OCI-LY3 (cell line): ENCODE data around the gene GNAO1.

Source experiments
- H2AFZ ChIP-seq: fragments of 200-600, 300-600 bp; shearing (Covaris generic); 2 replicates; pipeline ENCODE4 v1.6.0; 2014; ENCODE audit warnings: antibody characterized with exemption, low read depth, low read length
- H3K27ac ChIP-seq: fragments of 200-600, 300-600 bp; sonication (generic); 2 replicates; pipeline ENCODE4 v1.5.1; 2014; ENCODE audit warnings: mild to moderate bottlenecking, low read length, moderate library complexity, mixed read lengths
- H3K27me3 ChIP-seq: fragments of 200-600, 300-600 bp; sonication (generic); 2 replicates; pipeline ENCODE4 v1.6.1; 2014; ENCODE audit warnings: low read depth, low read length, mixed read lengths
- H3K36me3 ChIP-seq: fragments of 200-600, 300-600 bp; sonication (generic); replicated peaks from 2 replicates; pipeline ENCODE3; 2014; ENCODE audit warnings: low read depth, low read length, mixed read lengths
- H3K4me1 ChIP-seq: fragments of 300-600, 200-600 bp; sonication (generic); 2 replicates; pipeline ENCODE4 v1.6.1; 2014; ENCODE audit warnings: low read length, mixed read lengths
- H3K4me2 ChIP-seq: fragments of 200-600, 300-600 bp; sonication (generic); 2 replicates; pipeline ENCODE4 v1.6.1; 2014; ENCODE audit warnings: low read length, mixed read lengths
- H3K4me3 ChIP-seq: fragments of 300-600, 200-600 bp; sonication (generic); 2 replicates; pipeline ENCODE4 v1.5.1; 2014; ENCODE audit warnings: antibody characterized with exemption, mild to moderate bottlenecking, low read length, moderate library complexity
- H3K79me2 ChIP-seq: fragments of 300-600, 200-600 bp; shearing (Covaris generic); 2 replicates; pipeline ENCODE4 v1.6.1; 2014; ENCODE audit warnings: mild to moderate bottlenecking, low read length, mixed read lengths
- H3K9ac ChIP-seq: fragments of 300-600, 200-600 bp; shearing (Covaris generic); 2 replicates; pipeline ENCODE4 v1.6.0; 2014; ENCODE audit warnings: mild to moderate bottlenecking, low read length, moderate library complexity
- H3K9me3 ChIP-seq: fragments of 200-600, 300-600 bp; shearing (Covaris generic); 2 replicates; pipeline ENCODE4 v1.6.1; 2014; ENCODE audit warnings: low read length, mixed read lengths; ENCODE audit not compliant: insufficient read depth
- H4K20me1 ChIP-seq: fragments of 200-600, 300-600 bp; sonication (generic); 2 replicates; pipeline ENCODE4 v1.6.1; 2016; ENCODE audit warnings: low read length, mixed read lengths; ENCODE audit not compliant: insufficient read depth
- CTCF ChIP-seq: fragments of 200-600, 300-600 bp; sonication (generic); IDR thresholded peaks from 2 replicates; pipeline ENCODE4 v1.5.1; 2014; ENCODE audit warnings: antibody characterized with exemption, low read length, low read depth
- EZH2phosphoT487 ChIP-seq: fragments of 200-600 bp; shearing (Covaris generic); IDR thresholded peaks from 2 replicates; pipeline ENCODE4 v1.6.1; 2018; ENCODE audit warnings: antibody characterized with exemption, mixed run types, low read depth

GNAO1 gene

GRCh38 chr16:56198006-56198754 is 6.9 kb downstream of the GNAO1 start:
- H3K4me2 ChIP-seq = peak overlapping the region; percentile 58
- TF ChIP-seq EZH2phosphoT487 (no peak), CTCF (no peak)
- H3K9me3 ChIP-seq = no peaks in the 10 kb centered on the region
- no peak overlapping the region for H3K9ac ChIP-seq
- H3K4me3 ChIP-seq = no peak overlapping the region
- peaks cover 38% of the 10 kb centered on the region for H3K4me1 ChIP-seq
- no peak overlapping the region for H3K27ac ChIP-seq
- no peak overlapping the region for H2AFZ ChIP-seq
- peaks cover 74% of the 10 kb centered on the region for H3K27me3 ChIP-seq
- H4K20me1 ChIP-seq = peaks cover 17% of the 10 kb centered on the region
- H3K79me2 ChIP-seq = no peaks in the 10 kb centered on the region
- H3K36me3 ChIP-seq = no peaks in the 10 kb centered on the region

- Histone ChIP-seq H3K4me2 (peak overlapping the region; percentile 58), H3K79me2 (no peaks in the 10 kb centered on the region), H4K20me1 (peaks cover 17% of the 10 kb centered on the region), H3K9ac (no peak overlapping the region), H2AFZ (no peak overlapping the region), H3K27me3 (peaks cover 70% of the 10 kb centered on the region), H3K4me3 (peak overlapping the region; percentile 4; the same call in 1 of the 2 replicates), H3K9me3 (no peaks in the 10 kb centered on the region), H3K4me1 (peaks cover 38% of the 10 kb centered on the region), H3K27ac (no peak overlapping the region), H3K36me3 (no peaks in the 10 kb centered on the region)
- TF ChIP-seq CTCF (no peak), EZH2phosphoT487 (no peak)
Measured at GRCh38 chr16:56198755-56199114, 7.4 kb downstream of the GNAO1 start.

GRCh38 chr16:56199164-56199563 is 7.9 kb downstream of the GNAO1 start:
- Histone ChIP-seq H3K36me3 (no peaks in the 10 kb centered on the region), H4K20me1 (peaks cover 17% of the 10 kb centered on the region), H2AFZ (no peak overlapping the region), H3K9me3 (no peaks in the 10 kb centered on the region), H3K4me2 (peak overlapping the region; percentile 58), H3K4me3 (peak overlapping the region; percentile 4; the same call in 1 of the 2 replicates), H3K27ac (no peak overlapping the region), H3K9ac (no peak overlapping the region), H3K27me3 (peaks cover 70% of the 10 kb centered on the region), H3K79me2 (no peaks in the 10 kb centered on the region), H3K4me1 (peaks cover 38% of the 10 kb centered on the region)
- no peak for TF ChIP-seq EZH2phosphoT487

GRCh38 chr16:56201030-56201429 is 9.7 kb downstream of the GNAO1 start:
- no peak overlapping the region for H3K9ac ChIP-seq
- no peak overlapping the region for H3K4me3 ChIP-seq
- peaks cover 65% of the 10 kb centered on the region for H3K27me3 ChIP-seq
- no peaks in the 10 kb centered on the region for H3K79me2 ChIP-seq
- TF ChIP-seq EZH2phosphoT487 = no peak
- TF ChIP-seq CTCF = no peak
- no peaks in the 10 kb centered on the region for H3K36me3 ChIP-seq
- H4K20me1 ChIP-seq = peaks cover 17% of the 10 kb centered on the region
- H3K4me2 ChIP-seq = no peak overlapping the region
- no peaks in the 10 kb centered on the region for H3K9me3 ChIP-seq
- H2AFZ ChIP-seq = no peak overlapping the region
- H3K27ac ChIP-seq = no peak overlapping the region
- H3K4me1 ChIP-seq = peaks cover 38% of the 10 kb centered on the region
